KMS-11 (cell line): ENCODE results near the gene KRT79.
A peak's percentile ranks its signal among the peaks of the same experiment; 100 is the strongest.

Experiments used
- H2AFZ ChIP-seq: fragments of 200-600 bp; sonication (generic); 2 replicates; pipeline ENCODE4 v1.6.1; 2016; ENCODE audit warnings: antibody characterized with exemption, mixed run types, low read depth
- H3K27ac ChIP-seq: fragments of 200-600 bp; sonication (generic); 2 replicates; pipeline ENCODE4 v1.6.1; 2016; ENCODE audit warnings: mild to moderate bottlenecking, mixed run types
- H3K27me3 ChIP-seq: fragments of 200-600 bp; sonication (generic); 2 replicates; pipeline ENCODE4 v1.6.1; 2017; ENCODE audit warnings: mild to moderate bottlenecking, low read depth, mixed run types, moderate library complexity; ENCODE audit not compliant: insufficient read depth
- H3K36me3 ChIP-seq: fragments of 200-600 bp; sonication (generic); 2 replicates; pipeline ENCODE4 v1.6.1; 2017; ENCODE audit warnings: mild to moderate bottlenecking, mixed run types; ENCODE audit not compliant: insufficient read depth
- H3K4me1 ChIP-seq: fragments of 200-600 bp; sonication (generic); 2 replicates; pipeline ENCODE4 v1.6.1; 2016; ENCODE audit warnings: mild to moderate bottlenecking, low read depth, mixed run types; ENCODE audit not compliant: poor library complexity, severe bottlenecking
- H3K4me2 ChIP-seq: fragments of 200-600 bp; sonication (generic); 2 replicates; pipeline ENCODE4 v1.7.0; 2016; ENCODE audit warnings: mild to moderate bottlenecking, mixed run types
- H3K4me3 ChIP-seq: fragments of 200-600 bp; sonication (generic); IDR thresholded peaks from 2 replicates; pipeline ENCODE4 v1.6.1; 2017; ENCODE audit warnings: low read depth, low read length, mixed read lengths; ENCODE audit not compliant: insufficient read depth
- H3K79me2 ChIP-seq: fragments of 200-600 bp; sonication (generic); 2 replicates; pipeline ENCODE4 v1.6.1; 2016; ENCODE audit warnings: low read depth, mixed run types; ENCODE audit not compliant: insufficient read depth
- H3K9ac ChIP-seq: fragments of 200-600 bp; sonication (generic); 2 replicates; pipeline ENCODE4 v1.6.1; 2016; ENCODE audit warnings: mild to moderate bottlenecking, mixed run types
- H4K20me1 ChIP-seq: fragments of 200-600 bp; sonication (generic); 2 replicates; pipeline ENCODE4 v1.6.1; 2016; ENCODE audit warnings: mild to moderate bottlenecking, mixed run types; ENCODE audit not compliant: insufficient read depth
- CTCF ChIP-seq: fragments of 200-600 bp; sonication (generic); conservative IDR thresholded peaks from 2 replicates; pipeline ENCODE4 v1.6.1; 2017; ENCODE audit warnings: low read depth, mild to moderate bottlenecking, antibody characterized with exemption, low read length, moderate library complexity, mixed read lengths

KRT79 gene

GRCh38 chr12:52867642-52868041, 33.5 kb upstream of the KRT79 start:
- Histone ChIP-seq H2AFZ (no peak overlapping the region), H3K79me2 (no peaks in the 10 kb centered on the region), H3K36me3 (no peaks in the 10 kb centered on the region), H3K9ac (no peak overlapping the region), H3K4me1 (peaks cover 13% of the 10 kb centered on the region), H3K4me2 (no peak overlapping the region), H3K27me3 (no peaks in the 10 kb centered on the region), H3K27ac (no peak overlapping the region), H3K4me3 (no peak overlapping the region), H4K20me1 (no peaks in the 10 kb centered on the region)
- TF ChIP-seq CTCF: no peak

GRCh38 chr12:52867152-52867551, 33.0 kb upstream of the KRT79 start:
- Histone ChIP-seq H4K20me1 (no peaks in the 10 kb centered on the region), H3K36me3 (no peaks in the 10 kb centered on the region), H3K4me3 (no peak overlapping the region), H3K27ac (no peak overlapping the region), H3K4me1 (peaks cover 13% of the 10 kb centered on the region), H3K27me3 (no peaks in the 10 kb centered on the region), H3K79me2 (no peaks in the 10 kb centered on the region), H3K4me2 (no peak overlapping the region), H2AFZ (no peak overlapping the region), H3K9ac (no peak overlapping the region)
- TF ChIP-seq CTCF: no peak

DNA sequence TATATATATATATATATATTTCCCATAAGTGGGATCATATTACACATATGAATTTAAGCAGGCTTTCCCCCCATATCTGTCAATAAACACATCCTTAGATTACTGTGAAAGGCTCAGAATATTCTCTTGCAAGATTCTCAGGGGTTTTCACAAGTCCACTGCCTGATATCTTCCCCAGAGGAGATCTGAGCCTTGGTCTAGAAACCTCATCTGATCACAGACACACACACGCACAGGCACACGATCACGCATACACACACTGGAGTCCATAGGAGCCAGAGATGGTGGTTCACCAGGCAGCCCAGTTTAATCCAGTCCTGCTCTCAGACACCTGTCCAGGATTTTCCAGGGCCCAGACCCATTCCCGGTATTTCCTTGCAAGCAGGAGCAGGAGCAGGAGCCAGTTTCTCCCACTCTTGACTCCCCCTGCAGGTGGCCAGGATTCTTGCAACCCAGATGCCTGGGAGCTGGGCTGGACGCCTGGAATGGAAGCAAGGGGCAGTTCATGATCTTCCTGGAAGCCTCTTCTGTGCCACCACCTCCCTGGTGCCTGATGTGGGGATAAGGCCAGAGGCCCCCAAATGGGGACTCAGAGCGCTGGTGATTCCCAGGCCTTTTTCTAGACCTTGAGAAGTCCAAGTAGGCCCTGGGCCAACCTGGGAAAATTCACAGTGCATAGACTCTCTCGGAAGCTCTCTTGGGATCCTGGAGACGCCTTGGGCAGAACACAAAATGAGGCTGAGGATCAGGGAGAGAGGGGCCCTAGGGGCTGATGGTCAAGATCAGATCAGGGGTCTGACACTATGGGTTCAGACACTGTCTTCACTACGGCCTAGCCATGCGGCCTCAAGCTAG, 31.2 kb upstream of the KRT79 start:
- Histone ChIP-seq H3K4me3 (no peak overlapping the region), H3K36me3 (no peaks in the 10 kb centered on the region), H4K20me1 (no peaks in the 10 kb centered on the region), H3K27ac (no peak overlapping the region), H3K4me2 (no peak overlapping the region), H3K4me1 (peaks cover 5% of the 10 kb centered on the region), H3K27me3 (peaks cover 6% of the 10 kb centered on the region; the same call in 1 of the 2 replicates), H2AFZ (no peak overlapping the region), H3K9ac (no peak overlapping the region), H3K79me2 (no peaks in the 10 kb centered on the region)
- TF ChIP-seq CTCF: peak; percentile 89

GRCh38 chr12:52862023-52862422, 27.9 kb upstream of the KRT79 start:
- no peak overlapping the region for H3K9ac ChIP-seq
- no peak overlapping the region for H3K4me2 ChIP-seq
- H3K79me2 ChIP-seq: no peaks in the 10 kb centered on the region
- H3K27ac ChIP-seq: no peak overlapping the region
- H4K20me1 ChIP-seq: no peaks in the 10 kb centered on the region
- no peaks in the 10 kb centered on the region for H3K4me1 ChIP-seq
- H3K27me3 ChIP-seq: peaks cover 11% of the 10 kb centered on the region; the same call in 1 of the 2 replicates
- TF ChIP-seq CTCF: no peak
- no peak overlapping the region for H3K4me3 ChIP-seq
- no peaks in the 10 kb centered on the region for H3K36me3 ChIP-seq
- H2AFZ ChIP-seq: no peak overlapping the region; the same call in 1 of the 2 replicates
